HUES64 (cell line): Measurements from ENCODE around the gene TDRD12.
A peak's percentile ranks its signal among the peaks of the same experiment; 100 is the strongest.
"Not testable (repeated sequence)": the region's sequence is repeated elsewhere in the genome, so short reads cannot be mapped to it uniquely, and the experiment has no call there.

Experiments
- H3K27ac ChIP-seq: 2 replicates; pipeline ENCODE4 v1.7.0; 2013; ENCODE audit warnings: low read depth, low read length, inconsistent platforms
- H3K27me3 ChIP-seq: 2 replicates; pipeline ENCODE4 v1.6.1; 2013; ENCODE audit warnings: mild to moderate bottlenecking, low read length; ENCODE audit not compliant: insufficient read depth
- H3K36me3 ChIP-seq: 2 replicates; pipeline ENCODE4 v1.6.1; 2013; ENCODE audit warnings: mild to moderate bottlenecking, low read length; ENCODE audit not compliant: insufficient read depth
- H3K4me1 ChIP-seq: 2 replicates; pipeline ENCODE4 v1.6.1; 2013; ENCODE audit warnings: mild to moderate bottlenecking, low read length, moderate library complexity; ENCODE audit not compliant: insufficient read depth
- H3K4me3 ChIP-seq: 2 replicates; pipeline ENCODE4 v1.5.1; 2013; ENCODE audit warnings: mild to moderate bottlenecking, low read length, moderate library complexity
- H3K9ac ChIP-seq: 2 replicates; pipeline ENCODE4 v1.6.1; 2013; ENCODE audit warnings: mild to moderate bottlenecking, low read depth, low read length
- H3K9me3 ChIP-seq: 2 replicates; pipeline ENCODE4 v1.6.1; 2013; ENCODE audit warnings: low read depth, low read length; ENCODE audit not compliant: insufficient read depth
- WGBS: fragments of 150-250, 120-280 bp; methylation state at CpG from one replicate; pipeline ENCODE4 v1.1.7; 2013; ENCODE audit warnings: missing lambda C conversion rate; 5-methylcytosine and 5-hydroxymethylcytosine counted together

The TDRD12 gene

GRCh38 chr19:32750441-32751055 is 31.0 kb downstream of the TDRD12 start:
- Histone ChIP-seq H3K27ac (no peak overlapping the region), H3K36me3 (no peaks in the 10 kb centered on the region), H3K9ac (no peak overlapping the region), H3K9me3 (no peaks in the 10 kb centered on the region), H3K4me3 (no peak overlapping the region), H3K4me1 (no peaks in the 10 kb centered on the region), H3K27me3 (no peaks in the 10 kb centered on the region)
- WGBS, result 83% methylated on average over 4 of the region's 4 CpGs

GRCh38 chr19:32751066-32751465 is 31.5 kb downstream of the TDRD12 start:
- H3K36me3 ChIP-seq, result no peaks in the 10 kb centered on the region
- H3K27me3 ChIP-seq, result no peaks in the 10 kb centered on the region
- WGBS, result 96% methylated on average over 2 of the region's 2 CpGs
- H3K9me3 ChIP-seq, result no peaks in the 10 kb centered on the region
- no peak overlapping the region for H3K4me3 ChIP-seq
- H3K27ac ChIP-seq, result no peak overlapping the region
- H3K4me1 ChIP-seq, result no peaks in the 10 kb centered on the region
- H3K9ac ChIP-seq, result no peak overlapping the region

- Histone ChIP-seq H3K9ac (no peak overlapping the region), H3K4me3 (no peak overlapping the region), H3K27me3 (no peaks in the 10 kb centered on the region), H3K9me3 (peaks cover 9% of the 10 kb centered on the region; the same call in 1 of the 2 replicates), H3K27ac (no peak overlapping the region), H3K36me3 (no peaks in the 10 kb centered on the region), H3K4me1 (no peaks in the 10 kb centered on the region)
- 90% methylated on average over 3 of the region's 3 CpGs for WGBS
These were observed 37.6 kb downstream of the TDRD12 start for GRCh38 chr19:32757189-32757588.

DNA sequence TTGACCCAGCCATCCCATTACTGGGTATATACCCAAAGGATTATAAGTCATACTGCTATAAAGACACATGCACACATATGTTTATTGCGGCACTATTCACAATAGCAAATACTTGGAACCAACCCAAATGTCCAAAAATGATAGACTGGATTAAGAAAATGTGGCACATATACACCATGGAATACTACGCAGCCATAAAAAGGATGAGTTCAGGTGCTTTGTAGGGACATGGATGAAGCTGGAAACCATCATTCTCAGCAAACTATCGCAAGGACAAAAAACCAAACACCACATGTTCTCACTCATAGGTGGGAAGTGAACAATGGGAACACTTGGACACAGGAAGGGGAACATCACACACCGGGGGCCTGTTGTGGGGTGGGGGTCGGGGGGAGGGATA is 45.8 kb downstream of the TDRD12 start:
- not testable (repeated sequence) for H3K4me1 ChIP-seq, H3K27ac ChIP-seq, H3K9me3 ChIP-seq, H3K4me3 ChIP-seq, H3K27me3 ChIP-seq, H3K36me3 ChIP-seq, H3K9ac ChIP-seq
- 90% methylated on average over 3 of the region's 5 CpGs for WGBS

GRCh38 chr19:32767951-32768679 is 48.5 kb downstream of the TDRD12 start:
- Histone ChIP-seq H3K4me1 (no peaks in the 10 kb centered on the region), H3K9ac (no peak overlapping the region), H3K4me3 (no peak overlapping the region), H3K27me3 (no peaks in the 10 kb centered on the region), H3K36me3 (no peaks in the 10 kb centered on the region), H3K9me3 (no peaks in the 10 kb centered on the region), H3K27ac (no peak overlapping the region)
- WGBS, result 94% methylated on average over 6 of the region's 6 CpGs

GRCh38 chr19:32771596-32771995 is 52.0 kb downstream of the TDRD12 start:
- 93% methylated on average over 4 of the region's 5 CpGs for WGBS
- no peaks in the 10 kb centered on the region for H3K4me1 ChIP-seq
- H3K27ac ChIP-seq, result no peak overlapping the region
- no peaks in the 10 kb centered on the region for H3K27me3 ChIP-seq
- no peak overlapping the region for H3K9ac ChIP-seq
- H3K9me3 ChIP-seq, result no peaks in the 10 kb centered on the region
- no peak overlapping the region for H3K4me3 ChIP-seq
- no peaks in the 10 kb centered on the region for H3K36me3 ChIP-seq

DNA sequence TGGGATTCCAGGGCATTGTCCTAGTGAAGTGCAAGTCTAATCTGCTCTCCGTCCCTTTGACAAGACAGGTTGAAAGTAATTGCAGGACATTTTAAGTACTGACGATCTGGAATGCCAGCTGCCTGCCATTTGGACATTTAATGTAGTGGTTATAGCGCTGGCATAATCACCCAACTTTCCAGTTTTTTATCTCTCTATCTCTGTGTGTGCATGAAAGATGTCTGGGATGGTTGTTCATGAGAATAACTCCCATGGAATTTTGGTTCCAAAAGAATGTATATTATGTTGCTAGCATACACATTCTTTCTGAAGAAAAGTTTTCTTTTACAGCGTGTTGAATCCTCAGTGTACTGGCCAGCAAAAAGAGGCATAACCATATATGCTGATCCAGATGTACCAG is 53.6 kb downstream of the TDRD12 start:
- H3K36me3 ChIP-seq, result no peaks in the 10 kb centered on the region
- no peak overlapping the region for H3K27ac ChIP-seq
- no peaks in the 10 kb centered on the region for H3K27me3 ChIP-seq
- H3K4me1 ChIP-seq, result no peaks in the 10 kb centered on the region
- H3K4me3 ChIP-seq, result no peak overlapping the region
- no peaks in the 10 kb centered on the region for H3K9me3 ChIP-seq
- WGBS, result 96% methylated on average over 3 of the region's 4 CpGs
- H3K9ac ChIP-seq, result no peak overlapping the region

- H3K27ac ChIP-seq, result peak overlapping the region; percentile 35; the same call in 1 of the 2 replicates
- 78% methylated on average over 7 of the region's 7 CpGs for WGBS
- H3K27me3 ChIP-seq, result no peaks in the 10 kb centered on the region
- no peaks in the 10 kb centered on the region for H3K36me3 ChIP-seq
- no peak overlapping the region for H3K9ac ChIP-seq
- peaks cover 4% of the 10 kb centered on the region; the same call in 1 of the 2 replicates for H3K9me3 ChIP-seq
- no peak overlapping the region for H3K4me3 ChIP-seq
- peaks cover 6% of the 10 kb centered on the region; the same call in 1 of the 2 replicates for H3K4me1 ChIP-seq
These were observed 59.5 kb downstream of the TDRD12 start for GRCh38 chr19:32779082-32779481.

GRCh38 chr19:32781280-32781679 is 61.7 kb downstream of the TDRD12 start:
- Histone ChIP-seq H3K36me3 (no peaks in the 10 kb centered on the region), H3K9ac (no peak overlapping the region), H3K9me3 (peaks cover 4% of the 10 kb centered on the region; the same call in 1 of the 2 replicates), H3K4me1 (peaks cover 6% of the 10 kb centered on the region; the same call in 1 of the 2 replicates), H3K4me3 (no peak overlapping the region), H3K27me3 (no peaks in the 10 kb centered on the region), H3K27ac (no peak overlapping the region)
- WGBS, result 91% methylated on average over 1 of the region's 2 CpGs

DNA sequence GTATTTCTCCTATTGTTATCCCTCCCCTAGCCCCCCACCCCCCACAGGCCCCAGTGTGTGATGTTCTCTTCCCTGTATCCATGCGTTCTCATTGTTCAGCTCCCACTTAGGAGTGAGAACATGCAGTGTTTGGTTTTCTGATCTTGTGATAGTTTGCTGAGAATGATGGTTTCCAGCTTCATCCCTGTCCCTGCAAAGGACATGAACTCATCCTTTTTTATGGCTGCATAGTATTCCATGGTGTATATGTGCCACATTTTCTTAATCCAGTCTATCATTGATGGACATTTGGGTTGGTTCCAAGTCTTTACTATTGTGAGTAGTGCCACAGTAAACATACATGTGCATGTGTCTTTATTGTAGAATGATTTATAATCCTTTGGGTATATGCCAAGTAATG is 62.5 kb downstream of the TDRD12 start:
- not testable (repeated sequence) for H3K36me3 ChIP-seq, H3K4me3 ChIP-seq, H3K4me1 ChIP-seq, H3K9me3 ChIP-seq, H3K9ac ChIP-seq, H3K27ac ChIP-seq, H3K27me3 ChIP-seq
- WGBS, result 100% methylated on average over 1 of the region's 1 CpG

DNA sequence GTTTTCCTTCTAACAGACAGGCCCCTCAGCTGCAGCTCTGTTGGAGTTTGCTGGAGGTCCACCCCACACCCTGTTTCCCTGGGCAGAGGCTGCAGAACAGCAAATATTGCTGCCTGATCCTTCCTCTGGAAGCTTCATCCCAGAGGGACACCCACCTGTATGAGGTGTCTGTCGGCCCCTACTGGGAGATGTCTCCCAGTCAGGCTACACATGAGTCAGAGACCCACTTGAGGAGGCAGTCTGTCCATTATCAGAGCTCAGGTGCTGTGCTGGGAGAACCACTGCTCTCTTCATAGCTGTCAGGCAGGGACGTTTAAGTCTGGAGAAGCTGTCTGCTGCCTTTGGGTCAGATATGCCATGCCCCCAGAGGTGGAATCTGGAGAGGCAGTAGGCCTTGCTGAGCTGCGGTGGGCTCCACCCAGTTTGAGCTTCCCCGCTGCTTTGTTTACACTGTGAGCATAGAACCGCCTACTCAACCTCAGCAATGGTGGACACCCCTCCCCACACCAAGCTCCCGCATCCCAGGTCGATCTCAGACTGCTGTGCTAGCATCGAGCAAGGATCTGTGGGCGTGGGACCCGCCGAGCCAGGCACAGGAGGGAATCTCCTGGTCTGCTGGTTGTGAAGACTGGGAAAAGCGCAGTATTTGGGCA is 67.7 kb downstream of the TDRD12 start:
- peak overlapping the region; percentile 28; the same call in 1 of the 2 replicates for H3K4me3 ChIP-seq
- H3K36me3 ChIP-seq, H3K4me1 ChIP-seq, H3K27ac ChIP-seq, H3K9me3 ChIP-seq, H3K27me3 ChIP-seq: not testable (repeated sequence)
- WGBS, result 25% methylated on average over 12 of the region's 12 CpGs
- H3K9ac ChIP-seq, result peak overlapping the region; percentile 32; the same call in 1 of the 2 replicates
